Ascending aorta (tissue), 2 donors: ENCODE measurements around the gene TRIM69. TPM values are rescaled to one million over a fixed set of nuclear protein-coding genes. Genes with fewer than 3 reads are reported as not detected.
"Not testable (repeated sequence)": the region's sequence is repeated elsewhere in the genome, so short reads cannot be mapped to it uniquely, and the experiment has no call there.

ENCODE experiments used
- DNase-seq, 2 donors: peaks; one replicate each; pipeline ENCODE4 v3.0.0-alpha.2; 2019; ENCODE audit warnings: low spot score in 2 of 2
- H3K27ac ChIP-seq, 2 donors: fragments of 200-600 bp; sonication (generic); one replicate each; pipeline ENCODE4 v1.5.1; 2016 to 2017; ENCODE audit warnings: mild to moderate bottlenecking in 1 of 2
- H3K27me3 ChIP-seq: fragments of 200-600 bp; sonication (generic); one replicate; pipeline ENCODE4 v1.5.1; 2017
- H3K36me3 ChIP-seq, 2 donors: fragments of 200-600 bp; sonication (generic); one replicate each; pipeline ENCODE4 v1.5.1; 2016
- H3K4me1 ChIP-seq, 2 donors: fragments of 200-600 bp; sonication (generic); one replicate each; pipeline ENCODE4 v1.5.1; 2016 to 2017; ENCODE audit warnings: mild to moderate bottlenecking in 1 of 2
- H3K4me3 ChIP-seq, 2 donors: fragments of 200-600 bp; sonication (generic); one replicate each; pipeline ENCODE4 v1.5.1; 2016 to 2017; ENCODE audit warnings: mild to moderate bottlenecking in 1 of 2
- H3K9me3 ChIP-seq, 2 donors: fragments of 200-600 bp; sonication (generic); one replicate each; pipeline ENCODE4 v1.5.1; 2016
- intact Hi-C: fragments of 100-400 bp; cut with DNase I; formaldehyde crosslinking; loops from one replicate; pipeline ENCODE4 v1.15.1; 2023
- total RNA-seq: library from RNA; depleted of rRNA; stranded (reverse); fragments of >200 nt; gene quantifications from one replicate; pipeline ENCODE4 v1.1.0, GENCODE V29; 2016
- TF ChIP-seq, protein P1 (sequence below), 3 experiments: fragments of 200-600 bp in 2 of 3; fragments of 450-650 bp in 1 of 3; sonication (generic) in 2 of 3; IDR thresholded peaks; one replicate each; pipeline ENCODE4 v1.5.1; 2016 to 2019; ENCODE audit warnings: antibody characterized with exemption in 3 of 3, mild to moderate bottlenecking in 1 of 3, moderate library complexity in 1 of 3

TRIM69 gene
- total RNA-seq, 1 donor from 2014 or later: 40.3 TPM

DNA sequence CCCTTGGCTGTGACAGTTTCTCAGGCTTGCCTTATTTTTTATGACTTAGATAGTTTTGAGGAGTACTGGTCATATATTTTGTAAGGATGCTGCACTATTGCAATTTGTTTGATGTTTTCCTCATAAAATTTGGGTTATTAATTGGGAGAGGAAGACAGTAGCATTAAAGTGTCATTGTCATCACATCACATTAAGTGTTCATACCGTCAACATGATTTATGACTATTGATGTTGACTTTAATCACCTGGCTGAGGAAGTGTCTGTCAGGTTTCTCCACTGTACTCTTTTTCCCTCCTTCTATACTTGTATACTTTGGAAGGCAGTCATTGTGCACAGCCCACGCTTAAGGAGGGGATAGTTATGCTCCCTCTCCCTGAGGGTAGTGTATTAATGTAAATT, 26.9 kb downstream of the TRIM69 start:
- DNase-seq: no peak
- no peaks in the 10 kb centered on the region for H3K27me3 ChIP-seq
- H3K4me3 ChIP-seq: no peak overlapping the region
- intact Hi-C loops: no loop called here
- TF ChIP-seq, protein P1, sequence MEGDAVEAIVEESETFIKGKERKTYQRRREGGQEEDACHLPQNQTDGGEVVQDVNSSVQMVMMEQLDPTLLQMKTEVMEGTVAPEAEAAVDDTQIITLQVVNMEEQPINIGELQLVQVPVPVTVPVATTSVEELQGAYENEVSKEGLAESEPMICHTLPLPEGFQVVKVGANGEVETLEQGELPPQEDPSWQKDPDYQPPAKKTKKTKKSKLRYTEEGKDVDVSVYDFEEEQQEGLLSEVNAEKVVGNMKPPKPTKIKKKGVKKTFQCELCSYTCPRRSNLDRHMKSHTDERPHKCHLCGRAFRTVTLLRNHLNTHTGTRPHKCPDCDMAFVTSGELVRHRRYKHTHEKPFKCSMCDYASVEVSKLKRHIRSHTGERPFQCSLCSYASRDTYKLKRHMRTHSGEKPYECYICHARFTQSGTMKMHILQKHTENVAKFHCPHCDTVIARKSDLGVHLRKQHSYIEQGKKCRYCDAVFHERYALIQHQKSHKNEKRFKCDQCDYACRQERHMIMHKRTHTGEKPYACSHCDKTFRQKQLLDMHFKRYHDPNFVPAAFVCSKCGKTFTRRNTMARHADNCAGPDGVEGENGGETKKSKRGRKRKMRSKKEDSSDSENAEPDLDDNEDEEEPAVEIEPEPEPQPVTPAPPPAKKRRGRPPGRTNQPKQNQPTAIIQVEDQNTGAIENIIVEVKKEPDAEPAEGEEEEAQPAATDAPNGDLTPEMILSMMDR (IDR thresholded peaks at IDR 0.05): no peak
- H3K36me3 ChIP-seq: no peaks in the 10 kb centered on the region
- no peak overlapping the region for H3K27ac ChIP-seq
- H3K4me1 ChIP-seq: no peaks in the 10 kb centered on the region
- H3K9me3 ChIP-seq: no peaks in the 10 kb centered on the region

DNA sequence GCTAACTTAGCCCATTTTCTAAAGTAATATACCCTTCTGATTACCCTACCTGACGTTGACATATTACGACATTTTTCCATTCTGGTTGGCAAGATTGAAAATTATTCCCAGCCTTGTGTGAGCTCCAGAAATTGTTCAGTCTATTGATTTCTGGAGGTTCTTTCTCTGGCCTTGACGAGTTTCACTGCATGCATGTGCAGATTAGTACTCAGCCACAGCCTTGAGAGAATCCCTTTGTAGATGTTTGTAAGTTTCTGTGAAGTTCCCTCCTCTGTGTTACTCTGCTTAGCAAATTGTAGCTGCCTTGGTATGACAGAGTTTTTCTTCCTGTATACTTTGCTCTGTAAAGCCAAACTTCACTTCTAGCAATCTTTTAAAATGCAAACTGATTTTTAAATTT, 27.5 kb downstream of the TRIM69 start:
- Histone ChIP-seq H3K36me3 (no peaks in the 10 kb centered on the region), H3K27ac (no peak overlapping the region), H3K4me3 (no peak overlapping the region), H3K9me3 (no peaks in the 10 kb centered on the region), H3K27me3 (no peaks in the 10 kb centered on the region), H3K4me1 (no peaks in the 10 kb centered on the region)
- intact Hi-C loops: no loop called here
- no peak for DNase-seq
- TF ChIP-seq, protein P1 (IDR thresholded peaks at IDR 0.05): no peak

DNA sequence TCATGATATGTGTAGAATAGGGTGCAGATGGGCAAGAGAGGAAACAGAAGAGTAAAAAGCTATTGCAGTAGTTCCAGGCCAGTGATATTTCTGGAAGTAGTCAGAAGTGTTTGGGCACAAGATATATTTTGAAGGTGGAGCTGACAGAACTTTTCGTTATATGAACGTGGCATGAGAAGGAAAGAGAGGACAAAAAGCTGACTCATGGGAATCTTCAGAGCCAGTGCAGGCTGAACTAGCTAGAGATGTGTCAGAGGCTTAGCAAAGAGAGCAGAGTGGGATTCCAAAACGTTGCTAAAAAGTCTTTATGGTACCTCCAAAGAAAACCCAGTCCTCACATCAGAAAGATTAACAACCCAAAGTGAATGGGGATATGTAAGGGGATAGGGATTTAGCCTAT, 28.7 kb downstream of the TRIM69 start:
- no peak for DNase-seq

DNA sequence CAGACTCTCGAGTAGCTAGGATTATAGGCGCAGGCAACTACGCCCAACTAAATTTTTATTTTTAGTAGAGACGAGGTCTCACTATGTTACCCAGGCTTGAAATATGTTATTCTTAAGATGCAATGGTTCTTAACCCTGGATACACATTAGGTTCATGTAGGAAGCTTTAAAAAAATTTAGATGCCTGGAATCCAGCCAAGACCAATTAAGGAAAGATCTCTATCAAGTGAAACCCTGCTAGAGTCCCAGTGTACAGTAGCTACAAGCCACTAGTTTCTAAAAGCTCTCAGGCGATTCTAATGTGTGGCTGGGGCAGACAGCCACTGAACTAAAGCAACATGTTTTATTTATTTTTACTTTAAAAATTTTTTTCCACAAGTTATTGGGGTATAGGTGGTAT, 33.2 kb downstream of the TRIM69 start:
- Histone ChIP-seq H3K36me3 (no peaks in the 10 kb centered on the region), H3K4me3 (no peak overlapping the region), H3K27ac (no peak overlapping the region), H3K27me3 (no peaks in the 10 kb centered on the region), H3K4me1 (no peaks in the 10 kb centered on the region), H3K9me3 (peaks cover 0 to 5% of the 10 kb centered on the region in 2 donors)
- intact Hi-C loops: no loop called here
- TF ChIP-seq, protein P1 (IDR thresholded peaks at IDR 0.05): no peak
- DNase-seq: no peak

More for the DNA sequence above, 28.7 kb downstream of the TRIM69 start:
- Histone ChIP-seq H3K9me3 (no peaks in the 10 kb centered on the region), H3K36me3 (no peaks in the 10 kb centered on the region), H3K27me3 (no peaks in the 10 kb centered on the region), H3K4me1 (no peaks in the 10 kb centered on the region), H3K27ac (no peak overlapping the region), H3K4me3 (no peak overlapping the region)
- TF ChIP-seq, protein P1 (IDR thresholded peaks at IDR 0.05): no peak
- intact Hi-C loops: no loop called here

DNA sequence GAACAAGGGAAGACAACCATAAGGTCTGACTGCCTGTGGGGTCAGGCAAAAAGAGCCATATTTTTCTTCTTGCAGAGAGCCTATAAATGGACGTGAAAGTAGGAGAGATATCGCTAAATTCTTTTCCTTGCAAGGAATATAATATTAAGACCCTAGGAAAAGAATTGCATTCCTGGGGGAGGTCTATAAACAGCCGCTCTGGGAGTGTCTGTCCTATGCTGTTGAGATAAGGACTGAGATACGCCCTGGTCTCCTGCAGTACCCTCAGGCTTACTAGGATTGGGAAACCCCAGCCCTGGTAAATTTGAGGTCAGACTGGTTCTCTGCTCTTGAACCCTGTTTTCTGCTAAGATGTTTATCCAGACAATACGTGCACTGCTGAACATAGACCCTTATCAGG, 34.4 kb downstream of the TRIM69 start:
- H3K4me1 ChIP-seq, H3K36me3 ChIP-seq, H3K27ac ChIP-seq, H3K4me3 ChIP-seq, DNase-seq, H3K27me3 ChIP-seq, intact Hi-C loops, H3K9me3 ChIP-seq: not testable (repeated sequence)

DNA sequence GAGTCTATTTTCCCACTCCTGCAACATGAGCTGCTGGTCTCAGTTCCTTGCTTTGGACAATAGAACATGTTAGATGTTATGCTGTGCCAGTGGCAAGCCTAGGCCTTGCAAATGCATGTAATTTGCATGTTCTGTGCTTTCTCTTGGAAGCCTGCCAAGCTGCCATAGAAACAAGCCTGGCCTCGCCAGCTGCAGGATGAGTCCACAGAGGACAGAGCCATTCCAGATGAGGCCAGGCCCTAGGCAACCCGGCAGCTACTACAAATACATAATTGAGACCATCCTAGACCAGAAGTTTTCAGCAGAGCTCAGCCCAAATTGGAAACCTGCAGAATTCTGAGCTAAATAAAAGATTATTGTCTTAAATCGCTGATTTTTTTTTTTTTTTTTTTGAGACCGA, 39.6 kb downstream of the TRIM69 start:
- no peak overlapping the region for H3K4me3 ChIP-seq
- no peak for DNase-seq
- H3K27ac ChIP-seq: no peak overlapping the region
- H3K9me3 ChIP-seq: peaks cover 0 to 3% of the 10 kb centered on the region in 2 donors
- TF ChIP-seq, protein P1 (IDR thresholded peaks at IDR 0.05): no peak
- no peaks in the 10 kb centered on the region for H3K27me3 ChIP-seq
- intact Hi-C loops: no loop called here
- H3K36me3 ChIP-seq: no peaks in the 10 kb centered on the region
- H3K4me1 ChIP-seq: no peaks in the 10 kb centered on the region
